Measurements from ENCODE around the gene NELFCD. TPM values are rescaled to one million over a fixed set of nuclear protein-coding genes. Genes with fewer than 3 reads are reported as not detected.

The NELFCD gene
- polyA plus RNA-seq, 1 donor (not counting 4 experiments of a cell fraction or from before 2014, with no cell fraction given) = 68.5 TPM

GRCh38 chr20:59027741-59028320 is 46.8 kb downstream of the NELFCD start:
- Histone ChIP-seq H2AFZ (ENCODE audit: control insufficient read depth, low read length) (no peak overlapping the region), H3K27ac (ENCODE audit: control insufficient read depth, insufficient read depth, low read length) (no peak overlapping the region), H3K4me3 (ENCODE audit: control insufficient read depth in 2 of 3, extremely low read depth in 1 of 3, insufficient read depth in 2 of 3, low read depth in 1 of 3, low read length in 3 of 3) (no peak overlapping the region), H3K9me3 (ENCODE audit: control insufficient read depth, low read depth, low read length) (no peaks in the 10 kb centered on the region), H4K20me1 (ENCODE audit: control insufficient read depth, extremely low read depth, insufficient read depth, low read length) (peaks cover 3% of the 10 kb centered on the region), H3K36me3 (ENCODE audit: control insufficient read depth in 2 of 2, extremely low read depth in 1 of 2, insufficient read depth in 2 of 2, low read length in 2 of 2) (peaks cover 23 to 46% of the 10 kb centered on the region in 2 experiments), H3K9ac (ENCODE audit: control insufficient read depth, extremely low read depth, insufficient read depth, low read length) (no peak overlapping the region), H3K79me2 (ENCODE audit: control insufficient read depth, insufficient read depth, low read length) (peaks cover 70% of the 10 kb centered on the region), H3K4me1 (ENCODE audit: control insufficient read depth, extremely low read depth, insufficient read depth, low read length) (peaks cover 30% of the 10 kb centered on the region), H3K9me1 (ENCODE audit: control insufficient read depth, extremely low read depth, insufficient read depth, low read length) (no peaks in the 10 kb centered on the region), H3K4me2 (ENCODE audit: control insufficient read depth, extremely low read depth, insufficient read depth, low read depth, low read length) (no peak overlapping the region), H3K27me3 (ENCODE audit: control insufficient read depth, extremely low read depth, insufficient read depth, low read length) (no peaks in the 10 kb centered on the region)
- DNase-seq (ENCODE audit: low read depth, low spot score) = no peak
- no peak for FAIRE-seq
- TF ChIP-seq EZH2 (IDR thresholded peaks at IDR 0.05; ENCODE audit: low read length) (no peak), CTCF (optimal IDR thresholded peaks at IDR 0.05 in 1 of 3, IDR thresholded peaks at IDR 0.05 in 1 of 3, conservative IDR thresholded peaks at IDR 0.05 in 1 of 3; ENCODE audit: extremely low read depth in 1 of 3, insufficient read depth in 2 of 3, low read length in 3 of 3) (no peak)
- dilution Hi-C loops (cut with MboI; ENCODE audit: extremely low pct_ligation_motif_present, low sequenced_read_pairs) = no loop called here

GRCh38 chr20:59028812-59029211 is 47.8 kb downstream of the NELFCD start:
- Histone ChIP-seq H3K4me3 (ENCODE audit: control insufficient read depth in 2 of 3, extremely low read depth in 1 of 3, insufficient read depth in 2 of 3, low read depth in 1 of 3, low read length in 3 of 3) (peak overlapping the region in 1 of 3 experiments; percentile 10), H3K27ac (ENCODE audit: control insufficient read depth, insufficient read depth, low read length) (no peak overlapping the region), H3K9me1 (ENCODE audit: control insufficient read depth, extremely low read depth, insufficient read depth, low read length) (no peaks in the 10 kb centered on the region), H3K9ac (ENCODE audit: control insufficient read depth, extremely low read depth, insufficient read depth, low read length) (peak overlapping the region; percentile 6), H3K27me3 (ENCODE audit: control insufficient read depth, extremely low read depth, insufficient read depth, low read length) (no peaks in the 10 kb centered on the region), H3K79me2 (ENCODE audit: control insufficient read depth, insufficient read depth, low read length) (peaks cover 70% of the 10 kb centered on the region), H2AFZ (ENCODE audit: control insufficient read depth, low read length) (no peak overlapping the region), H3K36me3 (ENCODE audit: control insufficient read depth in 2 of 2, extremely low read depth in 1 of 2, insufficient read depth in 2 of 2, low read length in 2 of 2) (peaks cover 20 to 42% of the 10 kb centered on the region in 2 experiments), H4K20me1 (ENCODE audit: control insufficient read depth, extremely low read depth, insufficient read depth, low read length) (peaks cover 3% of the 10 kb centered on the region), H3K4me2 (ENCODE audit: control insufficient read depth, extremely low read depth, insufficient read depth, low read depth, low read length) (peak overlapping the region; percentile 57), H3K4me1 (ENCODE audit: control insufficient read depth, extremely low read depth, insufficient read depth, low read length) (peaks cover 31% of the 10 kb centered on the region), H3K9me3 (ENCODE audit: control insufficient read depth, low read depth, low read length) (no peaks in the 10 kb centered on the region)
- no peak for TF ChIP-seq EZH2 (IDR thresholded peaks at IDR 0.05; ENCODE audit: low read length)
- TF ChIP-seq CTCF (optimal IDR thresholded peaks at IDR 0.05 in 1 of 3, IDR thresholded peaks at IDR 0.05 in 1 of 3, conservative IDR thresholded peaks at IDR 0.05 in 1 of 3; ENCODE audit: extremely low read depth in 1 of 3, insufficient read depth in 2 of 3, low read length in 3 of 3) = no peak
- DNase-seq (ENCODE audit: low read depth, low spot score) (no peak), FAIRE-seq (no peak)
- dilution Hi-C loops (cut with MboI; ENCODE audit: extremely low pct_ligation_motif_present, low sequenced_read_pairs) = no loop called here

Data from keratinocyte (primary cell).